SK-N-SH (cell line): ENCODE data around the gene CEP152. TPM values are rescaled to one million over a fixed set of nuclear protein-coding genes. Genes with fewer than 3 reads are reported as not detected.
A peak's percentile ranks its signal among the peaks of the same experiment; 100 is the strongest.

Experiments
- CTCF ChIA-PET: fragments of 300-600, 350-600 bp; formaldehyde crosslinking; extraction: SDS; loops from one replicate; lab custom pipeline; 2021; lab: Yijun Ruan, JAX
- POLR2A ChIA-PET: fragments of 350-600 bp; sonication (Branson Sonifier 250); formaldehyde crosslinking; extraction: SDS; loops from one replicate; lab custom pipeline; 2020; ENCODE audit warnings: antibody characterized with exemption, inconsistent platforms; lab: Yijun Ruan, JAX
- DNase-seq: peaks from one replicate; pipeline ENCODE4 v3.0.0; 2012
- H2AFZ ChIP-seq: fragments of 200-600 bp; sonication (generic); 2 replicates; pipeline ENCODE4 v1.8.1; 2016; ENCODE audit warnings: antibody characterized with exemption, mild to moderate bottlenecking, low read depth
- H3F3A ChIP-seq: fragments of 200-600 bp; sonication (generic); replicated peaks from 2 replicates; pipeline ENCODE3; 2016; ENCODE audit warnings: antibody characterized with exemption, mild to moderate bottlenecking; ENCODE audit not compliant: insufficient read depth
- H3K27ac ChIP-seq, 2 experiments: fragments of 200-500 bp in 1 of 2; fragments of 200-600 bp in 1 of 2; sonication (Bioruptor generic) in 1 of 2; sonication (generic), shearing (Covaris generic) in 1 of 2; 2 replicates each; pipeline versions ENCODE4 v1.5.1 to v1.6.1; 2014 to 2016; ENCODE audit warnings: low read depth in 2 of 2, inconsistent platforms in 1 of 2, low read length in 1 of 2, mild to moderate bottlenecking in 1 of 2, mixed read lengths in 1 of 2
- H3K27me3 ChIP-seq: fragments of 200-600 bp; sonication (generic), shearing (Covaris generic); 2 replicates; pipeline ENCODE4 v1.6.1; 2016; ENCODE audit warnings: mixed run types; ENCODE audit not compliant: insufficient read depth
- H3K36me3 ChIP-seq, 2 experiments: fragments of 200-500 bp in 1 of 2; fragments of 200-600 bp in 1 of 2; sonication (Bioruptor generic) in 1 of 2; sonication (generic) in 1 of 2; replicated peaks in 1 of 2; 2 replicates each; pipeline versions ENCODE3 to v1.5.1; 2014 to 2016; ENCODE audit warnings: low read length in 1 of 2, mild to moderate bottlenecking in 1 of 2; ENCODE audit not compliant: insufficient read depth in 2 of 2, control insufficient read depth in 1 of 2
- H3K4me1 ChIP-seq, 2 experiments: fragments of 200-500 bp in 1 of 2; fragments of 200-600 bp in 1 of 2; sonication (Bioruptor generic) in 1 of 2; sonication (generic), shearing (Covaris generic) in 1 of 2; 2 replicates each; pipeline versions ENCODE4 v1.5.1 to v1.6.1; 2014 to 2016; ENCODE audit warnings: low read depth in 1 of 2, low read length in 1 of 2, mixed run types in 1 of 2; ENCODE audit not compliant: insufficient read depth in 2 of 2, control insufficient read depth in 1 of 2
- H3K4me2 ChIP-seq: fragments of 200-600 bp; sonication (generic), shearing (Covaris generic); 2 replicates; pipeline ENCODE4 v1.6.1; 2017; ENCODE audit warnings: mixed run types
- H3K4me3 ChIP-seq, 2 experiments: fragments of 200-500 bp in 1 of 2; fragments of 200-600 bp in 1 of 2; sonication (Bioruptor generic) in 1 of 2; sonication (generic), shearing (Covaris generic) in 1 of 2; 2 replicates each; pipeline versions ENCODE4 v1.5.1 to v1.8.1; 2014 to 2016; ENCODE audit warnings: low read depth in 2 of 2, inconsistent platforms in 1 of 2, low read length in 1 of 2, mild to moderate bottlenecking in 1 of 2, mixed read lengths in 1 of 2, moderate library complexity in 1 of 2
- H3K79me2 ChIP-seq: fragments of 200-600 bp; sonication (generic); 2 replicates; pipeline ENCODE4 v1.8.1; 2017; ENCODE audit warnings: mild to moderate bottlenecking; ENCODE audit not compliant: insufficient read depth
- H3K9ac ChIP-seq: fragments of 200-600 bp; sonication (generic); 2 replicates; pipeline ENCODE4 v1.6.1; 2017; ENCODE audit warnings: mixed run types
- H3K9me2 ChIP-seq: fragments of 200-600 bp; sonication (generic); 2 replicates; pipeline ENCODE4 v1.6.1; 2017; ENCODE audit warnings: mixed run types
- H3K9me3 ChIP-seq: fragments of 200-600 bp; sonication (generic); 2 replicates; pipeline ENCODE4 v1.6.1; 2017; ENCODE audit warnings: mixed run types, mild to moderate bottlenecking, moderate library complexity
- H4K20me1 ChIP-seq: fragments of 200-600 bp; sonication (generic); 2 replicates; pipeline ENCODE4 v1.6.1; 2017; ENCODE audit warnings: mild to moderate bottlenecking, mixed run types; ENCODE audit not compliant: insufficient read depth
- CHD2 ChIP-seq: fragments of 150-350 bp; IDR thresholded peaks from 2 replicates; pipeline ENCODE4 v1.6.1; 2018; ENCODE audit warnings: low read length; ENCODE audit not compliant: partially characterized antibody
- ELF1 ChIP-seq: IDR thresholded peaks from 2 replicates; pipeline ENCODE4 v1.4.0; 2012
- EP300 ChIP-seq, 2 experiments: IDR thresholded peaks; 2 replicates each; pipeline versions ENCODE4 v1.4.0 to v1.6.1; 2012; ENCODE audit warnings: borderline replicate concordance in 1 of 2, low read depth in 1 of 2, low read length in 1 of 2
- EZH2phosphoT487 ChIP-seq: fragments of 200-600 bp; sonication (generic); IDR thresholded peaks from 2 replicates; pipeline ENCODE4 v1.6.1; 2017; ENCODE audit warnings: low read depth, mixed run types, mild to moderate bottlenecking, antibody characterized with exemption, moderate library complexity, borderline replicate concordance
- FOXJ3 ChIP-seq: sonication (generic); formaldehyde crosslinking; IDR thresholded peaks from 2 replicates; pipeline ENCODE4 v1.5.1; 2020; ENCODE audit warnings: mild to moderate bottlenecking, missing genetic modification reagents
- GABPA ChIP-seq: IDR thresholded peaks from 2 replicates; pipeline ENCODE4 v1.4.0; 2012; ENCODE audit warnings: low read depth, mild to moderate bottlenecking
- MXI1 ChIP-seq: IDR thresholded peaks from 2 replicates; pipeline ENCODE4 v1.6.1; 2012; ENCODE audit warnings: mild to moderate bottlenecking, low read depth, low read length, improper control_type of control experiment
- RCOR1 ChIP-seq: fragments of 150-350 bp; IDR thresholded peaks from 2 replicates; pipeline ENCODE4 v1.6.1; 2017; ENCODE audit warnings: antibody characterized with exemption, low read length
- RFX5 ChIP-seq: IDR thresholded peaks from 2 replicates; pipeline ENCODE4 v1.6.1; 2012; ENCODE audit warnings: mild to moderate bottlenecking, improper control_type of control experiment, low read length
- RXRA ChIP-seq: IDR thresholded peaks from 2 replicates; pipeline ENCODE4 v1.4.0; 2012; ENCODE audit warnings: low read depth, mild to moderate bottlenecking, borderline replicate concordance
- SIN3A ChIP-seq: IDR thresholded peaks from 2 replicates; pipeline ENCODE4 v1.6.1; 2012; ENCODE audit warnings: low read depth, mild to moderate bottlenecking, low read length, moderate library complexity, borderline replicate concordance
- TAF1 ChIP-seq: IDR thresholded peaks from 2 replicates; pipeline ENCODE4 v1.6.1; 2012; ENCODE audit warnings: low read depth, mild to moderate bottlenecking, low read length, moderate library complexity, borderline replicate concordance
- TCF12 ChIP-seq: IDR thresholded peaks from 2 replicates; pipeline ENCODE4 v1.4.0; 2012
- TEAD4 ChIP-seq: IDR thresholded peaks from 2 replicates; pipeline ENCODE4 v1.4.0; 2012; ENCODE audit warnings: mild to moderate bottlenecking, borderline replicate concordance; ENCODE audit not compliant: insufficient read depth
- WGBS: methylation state at CpG from one replicate; pipeline ENCODE4 v1.1.6; 2017; ENCODE audit warnings: low lambda C conversion rate; 5-methylcytosine and 5-hydroxymethylcytosine counted together
- polyA plus RNA-seq, 3 experiments: library from polyadenylated mRNA; depleted of rRNA; stranded (reverse); fragments of >200 nt; gene quantifications; 2 replicates each; pipeline ENCODE4 v1.2.3, GENCODE V29; 2012
- TF ChIP-seq, protein P1 (sequence below): IDR thresholded peaks from 2 replicates; pipeline ENCODE4 v1.4.0; 2012; ENCODE audit warnings: low read depth, borderline replicate concordance
- TF ChIP-seq, protein P2 (sequence below): fragments of 150-350 bp; IDR thresholded peaks from 2 replicates; pipeline ENCODE4 v1.6.1; 2016; ENCODE audit warnings: mild to moderate bottlenecking, low read depth, low read length
- TF ChIP-seq, protein P3 (sequence below): IDR thresholded peaks from 2 replicates; pipeline ENCODE4; 2012
- TF ChIP-seq, protein P4 (sequence below): IDR thresholded peaks from 2 replicates; pipeline ENCODE4 v1.4.0; 2012; ENCODE audit warnings: low read depth, borderline replicate concordance
- TF ChIP-seq, protein P5 (sequence below): IDR thresholded peaks from 2 replicates; pipeline ENCODE4 v1.6.1; 2012; ENCODE audit warnings: mild to moderate bottlenecking, low read depth, low read length, moderate library complexity
- TF ChIP-seq, protein P6 (sequence below): fragments of 200-600 bp; sonication (generic); IDR thresholded peaks from 2 replicates; pipeline ENCODE4 v1.6.1; 2017; ENCODE audit warnings: antibody characterized with exemption, mild to moderate bottlenecking, moderate library complexity

Gene CEP152
- polyA plus RNA-seq, 1 of the 3 experiments (the other 2 are of a cell fraction), result 0.71 TPM

DNA sequence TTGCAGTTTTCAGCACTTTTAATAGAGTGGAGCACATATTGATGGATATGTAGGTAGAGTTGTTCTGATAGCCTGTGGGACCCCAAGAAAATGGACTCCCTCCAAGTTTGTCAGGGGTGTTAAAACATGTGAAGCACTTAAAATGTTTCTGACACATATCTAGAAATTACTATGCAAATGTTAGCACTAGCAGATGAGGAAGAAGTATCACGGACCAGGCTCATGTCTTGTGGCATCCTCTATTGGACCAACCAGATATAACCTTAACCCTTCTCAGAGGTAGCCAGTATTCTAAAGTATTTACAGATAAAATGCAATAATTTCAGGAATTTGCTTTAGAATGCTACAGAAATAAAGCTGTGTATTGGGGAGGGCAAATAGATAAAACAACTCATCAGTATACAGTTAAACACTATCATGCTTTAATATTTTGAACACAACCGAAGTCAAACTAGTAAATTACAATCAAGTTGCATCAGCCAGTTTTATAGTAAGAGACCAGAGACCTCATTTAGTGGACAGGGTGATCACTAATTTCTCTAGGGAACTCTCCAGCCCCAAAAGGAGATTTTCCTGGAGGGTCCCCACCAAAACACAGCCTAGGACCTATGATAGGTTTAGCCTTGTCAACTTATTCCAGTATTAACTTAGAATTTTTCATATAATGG is 108.2 kb downstream of the CEP152 start:
- Histone ChIP-seq H3K4me2 (no peak overlapping the region), H3K27me3 (no peaks in the 10 kb centered on the region), H3K9ac (no peak overlapping the region; the same call in 1 of the 2 replicates), H3K4me3 (no peak overlapping the region), H4K20me1 (no peaks in the 10 kb centered on the region), H3K36me3 (peaks cover 0 to 15% of the 10 kb centered on the region in 2 experiments), H3F3A (peaks cover 10% of the 10 kb centered on the region), H2AFZ (no peak overlapping the region; the same call in 1 of the 2 replicates), H3K4me1 (no peaks in the 10 kb centered on the region; a peak in 2 of 4 replicates), H3K9me3 (peaks cover 16% of the 10 kb centered on the region)
- POLR2A ChIA-PET, result no interaction called here
- WGBS, result 98% methylated on average over 2 of the region's 2 CpGs
- DNase-seq, result no peak
- TF ChIP-seq TEAD4, result no peak
- TF ChIP-seq SIN3A, result no peak
- no peak for TF ChIP-seq GABPA
- TF ChIP-seq, protein P1, sequence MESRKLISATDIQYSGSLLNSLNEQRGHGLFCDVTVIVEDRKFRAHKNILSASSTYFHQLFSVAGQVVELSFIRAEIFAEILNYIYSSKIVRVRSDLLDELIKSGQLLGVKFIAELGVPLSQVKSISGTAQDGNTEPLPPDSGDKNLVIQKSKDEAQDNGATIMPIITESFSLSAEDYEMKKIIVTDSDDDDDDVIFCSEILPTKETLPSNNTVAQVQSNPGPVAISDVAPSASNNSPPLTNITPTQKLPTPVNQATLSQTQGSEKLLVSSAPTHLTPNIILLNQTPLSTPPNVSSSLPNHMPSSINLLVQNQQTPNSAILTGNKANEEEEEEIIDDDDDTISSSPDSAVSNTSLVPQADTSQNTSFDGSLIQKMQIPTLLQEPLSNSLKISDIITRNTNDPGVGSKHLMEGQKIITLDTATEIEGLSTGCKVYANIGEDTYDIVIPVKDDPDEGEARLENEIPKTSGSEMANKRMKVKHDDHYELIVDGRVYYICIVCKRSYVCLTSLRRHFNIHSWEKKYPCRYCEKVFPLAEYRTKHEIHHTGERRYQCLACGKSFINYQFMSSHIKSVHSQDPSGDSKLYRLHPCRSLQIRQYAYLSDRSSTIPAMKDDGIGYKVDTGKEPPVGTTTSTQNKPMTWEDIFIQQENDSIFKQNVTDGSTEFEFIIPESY, result no peak
- TF ChIP-seq, protein P2, sequence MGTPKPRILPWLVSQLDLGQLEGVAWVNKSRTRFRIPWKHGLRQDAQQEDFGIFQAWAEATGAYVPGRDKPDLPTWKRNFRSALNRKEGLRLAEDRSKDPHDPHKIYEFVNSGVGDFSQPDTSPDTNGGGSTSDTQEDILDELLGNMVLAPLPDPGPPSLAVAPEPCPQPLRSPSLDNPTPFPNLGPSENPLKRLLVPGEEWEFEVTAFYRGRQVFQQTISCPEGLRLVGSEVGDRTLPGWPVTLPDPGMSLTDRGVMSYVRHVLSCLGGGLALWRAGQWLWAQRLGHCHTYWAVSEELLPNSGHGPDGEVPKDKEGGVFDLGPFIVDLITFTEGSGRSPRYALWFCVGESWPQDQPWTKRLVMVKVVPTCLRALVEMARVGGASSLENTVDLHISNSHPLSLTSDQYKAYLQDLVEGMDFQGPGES, result no peak
- TF ChIP-seq RFX5, result no peak
- TF ChIP-seq, protein P3, sequence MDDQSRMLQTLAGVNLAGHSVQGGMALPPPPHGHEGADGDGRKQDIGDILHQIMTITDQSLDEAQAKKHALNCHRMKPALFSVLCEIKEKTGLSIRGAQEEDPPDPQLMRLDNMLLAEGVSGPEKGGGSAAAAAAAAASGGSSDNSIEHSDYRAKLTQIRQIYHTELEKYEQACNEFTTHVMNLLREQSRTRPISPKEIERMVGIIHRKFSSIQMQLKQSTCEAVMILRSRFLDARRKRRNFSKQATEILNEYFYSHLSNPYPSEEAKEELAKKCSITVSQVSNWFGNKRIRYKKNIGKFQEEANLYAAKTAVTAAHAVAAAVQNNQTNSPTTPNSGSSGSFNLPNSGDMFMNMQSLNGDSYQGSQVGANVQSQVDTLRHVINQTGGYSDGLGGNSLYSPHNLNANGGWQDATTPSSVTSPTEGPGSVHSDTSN, result no peak
- no peak for TF ChIP-seq ELF1
- TF ChIP-seq RCOR1, result no peak
- TF ChIP-seq, protein P4, sequence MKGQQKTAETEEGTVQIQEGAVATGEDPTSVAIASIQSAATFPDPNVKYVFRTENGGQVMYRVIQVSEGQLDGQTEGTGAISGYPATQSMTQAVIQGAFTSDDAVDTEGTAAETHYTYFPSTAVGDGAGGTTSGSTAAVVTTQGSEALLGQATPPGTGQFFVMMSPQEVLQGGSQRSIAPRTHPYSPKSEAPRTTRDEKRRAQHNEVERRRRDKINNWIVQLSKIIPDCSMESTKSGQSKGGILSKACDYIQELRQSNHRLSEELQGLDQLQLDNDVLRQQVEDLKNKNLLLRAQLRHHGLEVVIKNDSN, result no peak
- no peak for TF ChIP-seq MXI1
- TF ChIP-seq EP300 (IDR thresholded peaks at IDR 0.05; ENCODE audit: borderline replicate concordance in 1 of 2, low read depth in 1 of 2, low read length in 1 of 2), result no peak
- no peak for TF ChIP-seq CHD2
- no peak for TF ChIP-seq RXRA
- no peak for TF ChIP-seq FOXJ3 (CRISPR knock-in tag)
- TF ChIP-seq, protein P5, sequence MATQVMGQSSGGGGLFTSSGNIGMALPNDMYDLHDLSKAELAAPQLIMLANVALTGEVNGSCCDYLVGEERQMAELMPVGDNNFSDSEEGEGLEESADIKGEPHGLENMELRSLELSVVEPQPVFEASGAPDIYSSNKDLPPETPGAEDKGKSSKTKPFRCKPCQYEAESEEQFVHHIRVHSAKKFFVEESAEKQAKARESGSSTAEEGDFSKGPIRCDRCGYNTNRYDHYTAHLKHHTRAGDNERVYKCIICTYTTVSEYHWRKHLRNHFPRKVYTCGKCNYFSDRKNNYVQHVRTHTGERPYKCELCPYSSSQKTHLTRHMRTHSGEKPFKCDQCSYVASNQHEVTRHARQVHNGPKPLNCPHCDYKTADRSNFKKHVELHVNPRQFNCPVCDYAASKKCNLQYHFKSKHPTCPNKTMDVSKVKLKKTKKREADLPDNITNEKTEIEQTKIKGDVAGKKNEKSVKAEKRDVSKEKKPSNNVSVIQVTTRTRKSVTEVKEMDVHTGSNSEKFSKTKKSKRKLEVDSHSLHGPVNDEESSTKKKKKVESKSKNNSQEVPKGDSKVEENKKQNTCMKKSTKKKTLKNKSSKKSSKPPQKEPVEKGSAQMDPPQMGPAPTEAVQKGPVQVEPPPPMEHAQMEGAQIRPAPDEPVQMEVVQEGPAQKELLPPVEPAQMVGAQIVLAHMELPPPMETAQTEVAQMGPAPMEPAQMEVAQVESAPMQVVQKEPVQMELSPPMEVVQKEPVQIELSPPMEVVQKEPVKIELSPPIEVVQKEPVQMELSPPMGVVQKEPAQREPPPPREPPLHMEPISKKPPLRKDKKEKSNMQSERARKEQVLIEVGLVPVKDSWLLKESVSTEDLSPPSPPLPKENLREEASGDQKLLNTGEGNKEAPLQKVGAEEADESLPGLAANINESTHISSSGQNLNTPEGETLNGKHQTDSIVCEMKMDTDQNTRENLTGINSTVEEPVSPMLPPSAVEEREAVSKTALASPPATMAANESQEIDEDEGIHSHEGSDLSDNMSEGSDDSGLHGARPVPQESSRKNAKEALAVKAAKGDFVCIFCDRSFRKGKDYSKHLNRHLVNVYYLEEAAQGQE, result no peak
- no peak for TF ChIP-seq TAF1
- TF ChIP-seq, protein P6, sequence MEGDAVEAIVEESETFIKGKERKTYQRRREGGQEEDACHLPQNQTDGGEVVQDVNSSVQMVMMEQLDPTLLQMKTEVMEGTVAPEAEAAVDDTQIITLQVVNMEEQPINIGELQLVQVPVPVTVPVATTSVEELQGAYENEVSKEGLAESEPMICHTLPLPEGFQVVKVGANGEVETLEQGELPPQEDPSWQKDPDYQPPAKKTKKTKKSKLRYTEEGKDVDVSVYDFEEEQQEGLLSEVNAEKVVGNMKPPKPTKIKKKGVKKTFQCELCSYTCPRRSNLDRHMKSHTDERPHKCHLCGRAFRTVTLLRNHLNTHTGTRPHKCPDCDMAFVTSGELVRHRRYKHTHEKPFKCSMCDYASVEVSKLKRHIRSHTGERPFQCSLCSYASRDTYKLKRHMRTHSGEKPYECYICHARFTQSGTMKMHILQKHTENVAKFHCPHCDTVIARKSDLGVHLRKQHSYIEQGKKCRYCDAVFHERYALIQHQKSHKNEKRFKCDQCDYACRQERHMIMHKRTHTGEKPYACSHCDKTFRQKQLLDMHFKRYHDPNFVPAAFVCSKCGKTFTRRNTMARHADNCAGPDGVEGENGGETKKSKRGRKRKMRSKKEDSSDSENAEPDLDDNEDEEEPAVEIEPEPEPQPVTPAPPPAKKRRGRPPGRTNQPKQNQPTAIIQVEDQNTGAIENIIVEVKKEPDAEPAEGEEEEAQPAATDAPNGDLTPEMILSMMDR, result no peak
- no peak for TF ChIP-seq TCF12
- TF ChIP-seq EZH2phosphoT487, result no peak
- TF ChIP-seq, all 33 proteins: peak for 0
- Histone ChIP-seq H3K27ac (peak overlapping the region; percentile 69 to 76; a peak in 3 of 4 replicates), H3K9me2 (no peaks in the 10 kb centered on the region), H3K79me2 (no peaks in the 10 kb centered on the region)
- CTCF ChIA-PET, result no interaction called here
